GM18507 (cell line): ENCODE data around the gene ZNF143.
A peak's percentile ranks its signal among the peaks of the same experiment; 100 is the strongest.
"Not testable (repeated sequence)": the region's sequence is repeated elsewhere in the genome, so short reads cannot be mapped to it uniquely, and the experiment has no call there.

ENCODE experiments used
- DNase-seq: peaks from one replicate; pipeline ENCODE4 v3.0.0; 2011; ENCODE audit warnings: low read depth; ENCODE audit not compliant: insufficient read length; ENCODE audit errors: extremely low spot score
- FAIRE-seq: peaks from 2 replicates; lab custom pipeline; 2011; peaks lifted over from hg19 to GRCh38; lab: Jason Lieb, UNC

The ZNF143 gene

DNA sequence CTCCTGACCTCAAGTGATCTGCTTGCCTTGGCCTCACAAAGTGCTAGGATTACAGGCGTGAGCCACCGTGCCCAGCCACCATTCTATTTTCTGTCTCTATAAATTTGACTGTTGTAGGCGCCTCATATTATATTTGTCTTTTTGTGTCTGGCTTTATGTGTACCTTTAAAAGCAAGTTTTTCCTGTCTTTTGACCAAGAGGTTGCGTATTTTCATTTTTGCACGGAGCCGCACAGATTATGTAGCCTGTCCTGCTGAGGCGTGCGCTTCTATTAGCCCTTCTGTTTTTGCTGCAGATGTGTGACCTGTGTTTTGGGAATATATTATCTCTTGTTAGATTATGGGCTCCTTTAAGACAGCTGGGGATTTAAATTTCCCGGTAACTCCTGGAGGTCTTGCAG, 72.2 kb downstream of the ZNF143 start:
- DNase-seq = no peak
- FAIRE-seq = no peak

DNA sequence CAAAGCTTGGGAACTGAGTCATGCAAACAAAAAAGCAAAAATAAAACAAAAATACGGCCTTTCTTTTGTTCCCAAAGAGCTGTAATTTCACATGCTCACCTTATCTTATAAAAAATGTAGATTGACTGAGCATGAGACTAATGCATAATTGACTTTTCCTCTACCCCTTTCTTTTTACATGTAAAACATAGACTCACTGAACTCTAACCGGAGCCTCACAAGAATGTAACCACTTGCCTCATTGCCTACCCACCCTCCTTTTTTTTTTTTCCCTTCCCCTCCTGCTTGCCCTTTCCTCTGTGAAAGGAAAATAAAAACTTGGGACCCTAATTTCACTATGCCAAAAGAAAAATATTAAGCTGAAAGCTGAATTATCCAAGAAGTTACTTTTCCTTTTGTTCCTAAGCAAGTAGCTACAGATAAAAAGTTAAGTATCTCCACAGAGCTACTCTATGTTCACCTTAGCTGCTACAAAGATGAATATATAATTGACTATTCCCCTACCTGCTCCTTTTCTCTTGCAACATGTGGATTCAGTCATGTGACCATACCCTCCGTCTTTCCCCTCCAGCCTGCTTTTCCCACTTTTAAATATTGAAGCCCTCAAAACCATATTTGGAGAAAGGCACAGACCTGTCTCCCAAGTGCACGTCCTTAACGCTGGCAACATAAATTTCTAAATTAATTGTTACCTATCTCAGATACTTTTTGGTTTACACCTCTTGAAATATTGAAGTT, 73.1 kb downstream of the ZNF143 start:
- no peak for FAIRE-seq
- DNase-seq = no peak

DNA sequence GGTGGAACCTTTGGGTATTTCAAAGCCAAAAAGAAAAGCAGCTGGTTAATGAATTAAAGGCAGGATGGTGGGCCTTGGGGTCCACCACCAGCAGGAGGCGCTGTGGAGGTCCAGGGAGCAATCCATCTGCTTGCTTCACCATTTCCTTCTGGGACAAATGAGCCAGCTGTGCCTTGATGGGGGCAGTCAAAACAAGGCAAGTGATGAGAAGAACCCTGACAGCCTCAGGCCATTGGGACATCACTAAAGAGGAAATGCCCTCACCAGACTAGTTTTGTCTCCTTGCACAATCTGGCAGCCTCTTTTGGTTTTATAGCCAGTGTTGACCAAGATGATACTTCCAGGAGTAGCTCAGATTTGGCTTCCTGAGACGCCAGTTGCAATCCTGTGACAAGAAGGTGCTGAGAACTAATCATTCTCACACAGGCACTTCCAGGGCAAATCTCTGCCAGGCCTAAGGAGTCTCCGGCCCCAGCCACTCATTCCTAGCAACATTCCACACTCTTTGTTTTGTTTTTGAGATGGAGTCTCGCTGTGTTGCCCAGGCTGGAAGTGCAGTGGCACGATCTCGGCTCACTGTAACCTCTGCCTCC, 74.5 kb downstream of the ZNF143 start:
- FAIRE-seq (peak; percentile 66), DNase-seq (peak; percentile 47)

DNA sequence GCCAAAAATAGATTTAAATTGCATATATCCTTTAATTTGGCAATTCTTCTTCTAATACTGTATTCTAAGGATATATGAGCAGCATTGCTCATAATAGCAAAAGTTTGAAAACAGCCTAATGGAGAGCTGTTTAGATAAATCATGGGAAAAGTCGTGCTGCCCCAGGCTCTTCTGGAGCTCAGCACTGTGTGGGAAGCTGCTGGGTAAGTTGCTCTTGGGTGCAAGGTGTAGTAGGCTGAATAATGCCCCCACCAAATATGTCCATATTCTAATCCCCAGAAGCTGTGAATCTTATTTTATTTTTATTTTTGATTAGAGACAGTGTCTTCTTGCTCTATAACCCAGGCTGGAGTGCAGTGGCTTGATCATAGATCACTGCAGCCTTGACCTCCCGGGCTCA, 77.7 kb downstream of the ZNF143 start:
- DNase-seq (no peak), FAIRE-seq (no peak)

DNA sequence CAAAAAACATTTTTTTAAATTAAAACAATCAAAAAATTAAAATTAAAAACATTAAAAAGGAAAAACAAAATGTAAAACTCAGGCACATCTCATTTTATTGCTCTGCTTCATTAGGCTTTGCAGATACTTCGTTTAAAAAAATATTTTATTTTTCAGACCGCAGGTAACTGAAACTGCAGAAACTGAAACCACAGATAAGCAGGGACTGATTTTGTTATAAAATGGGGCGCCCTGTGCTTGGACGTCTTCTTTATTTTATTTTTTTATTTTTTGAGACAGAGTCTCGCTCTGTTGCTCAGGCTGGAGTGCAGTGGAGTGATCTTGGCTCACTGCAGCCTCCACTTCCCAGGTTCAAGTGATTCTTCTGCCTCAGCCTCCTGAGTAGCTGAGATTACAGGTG, 88.4 kb downstream of the ZNF143 start:
- FAIRE-seq, DNase-seq: not testable (repeated sequence)

DNA sequence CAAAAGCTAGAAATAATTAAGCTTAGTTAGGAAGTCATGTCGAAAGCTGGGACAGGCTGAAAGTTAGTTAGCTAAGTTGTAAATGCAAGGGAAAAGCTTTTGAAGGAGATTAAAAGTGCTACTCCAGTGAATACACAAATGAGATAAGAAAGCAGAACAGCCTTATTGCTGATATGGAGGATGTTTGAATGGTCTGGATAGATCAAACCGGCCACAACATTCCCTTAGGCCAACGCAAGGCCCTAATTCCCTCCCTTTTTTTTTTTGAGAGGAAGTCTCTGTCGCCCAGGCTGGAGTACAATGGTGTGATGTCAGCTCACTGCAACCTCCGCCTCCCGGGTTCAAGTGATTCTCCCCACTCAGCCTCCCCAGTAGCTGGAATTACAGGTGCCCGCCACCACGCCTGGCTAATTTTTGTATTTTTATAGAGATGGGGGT, 89.4 kb downstream of the ZNF143 start:
- FAIRE-seq = no peak

DNA sequence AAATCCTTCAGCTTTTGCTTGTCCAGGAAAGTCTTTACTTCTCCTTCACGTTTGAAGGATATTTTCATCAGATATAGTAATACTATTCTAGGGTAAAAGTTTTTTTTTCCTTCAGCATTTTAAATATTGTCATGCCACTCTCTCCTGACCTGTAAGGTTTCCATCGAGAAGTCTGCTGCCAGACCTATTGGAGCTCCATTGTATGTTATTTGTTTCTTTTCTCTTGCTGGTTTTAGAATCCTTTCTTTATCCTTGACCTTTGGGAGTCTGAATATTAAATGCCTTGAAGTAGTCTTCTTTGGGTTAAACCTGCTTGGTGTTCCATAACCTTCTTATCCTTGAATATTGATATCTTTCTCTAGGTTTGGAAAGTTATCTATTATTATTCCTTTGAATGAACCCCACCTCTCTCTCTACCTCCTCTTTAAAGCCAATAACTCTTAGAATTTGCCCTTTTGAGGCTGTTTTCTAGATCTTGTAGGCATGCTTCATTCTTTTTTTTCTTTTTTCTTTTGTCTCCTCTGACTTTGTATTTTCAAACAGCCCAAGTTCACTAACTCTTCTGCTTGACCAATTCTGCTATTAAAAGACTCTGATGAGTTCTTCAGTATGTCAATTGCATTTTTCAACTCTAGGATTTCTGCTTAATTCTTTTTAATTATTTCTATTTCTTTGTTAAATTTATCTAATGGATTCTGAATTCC, 100.6 kb downstream of the ZNF143 start:
- DNase-seq = no peak
- no peak for FAIRE-seq

More for the DNA sequence above, 89.4 kb downstream of the ZNF143 start:
- DNase-seq = no peak

DNA sequence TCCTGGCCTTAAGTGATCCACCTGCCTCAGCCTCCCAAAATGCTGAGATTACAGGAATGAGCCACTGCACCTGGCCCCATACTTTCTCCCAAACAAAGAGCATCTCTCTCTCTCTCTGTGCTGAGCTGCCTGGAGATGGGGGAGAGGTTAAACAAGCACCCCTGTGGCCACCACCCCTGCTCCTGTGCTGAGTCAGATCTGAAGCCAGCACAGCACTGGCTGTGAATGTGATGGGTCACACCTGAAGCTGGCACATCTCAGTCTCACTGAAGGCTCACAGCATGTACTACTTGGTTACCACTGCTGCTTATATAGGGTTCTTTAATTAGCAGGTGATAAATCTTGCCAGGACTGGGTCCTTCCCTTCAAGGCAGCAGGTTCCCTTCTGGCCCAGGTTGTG, 101.9 kb downstream of the ZNF143 start:
- FAIRE-seq = no peak
- DNase-seq = no peak

DNA sequence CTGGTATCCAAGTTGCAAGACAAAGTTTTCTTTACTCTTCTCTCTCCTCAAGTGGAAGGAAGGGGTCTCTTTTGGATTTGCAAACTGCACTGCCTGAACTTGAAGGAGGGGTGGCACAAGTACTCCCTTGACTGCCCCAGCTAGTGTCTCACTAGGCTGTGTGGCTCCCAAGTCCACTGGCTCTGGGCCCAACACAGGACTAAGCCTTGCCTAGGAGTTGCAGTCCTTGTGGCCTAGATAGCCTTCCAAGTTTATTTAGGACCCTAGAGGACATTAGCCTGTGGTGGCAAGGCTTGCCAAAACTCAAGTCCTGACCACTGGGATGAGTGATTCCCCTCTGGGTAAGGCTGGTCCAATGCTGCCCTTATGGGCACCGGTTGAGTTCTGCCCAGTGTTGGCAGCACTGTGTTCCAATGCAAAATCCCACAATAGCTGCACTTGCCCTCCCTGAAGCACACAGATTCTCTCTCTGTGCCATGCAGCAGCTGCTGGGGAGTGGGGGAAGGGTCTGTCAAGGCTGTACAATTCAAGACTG, 102.5 kb downstream of the ZNF143 start:
- no peak for DNase-seq
- FAIRE-seq = no peak

DNA sequence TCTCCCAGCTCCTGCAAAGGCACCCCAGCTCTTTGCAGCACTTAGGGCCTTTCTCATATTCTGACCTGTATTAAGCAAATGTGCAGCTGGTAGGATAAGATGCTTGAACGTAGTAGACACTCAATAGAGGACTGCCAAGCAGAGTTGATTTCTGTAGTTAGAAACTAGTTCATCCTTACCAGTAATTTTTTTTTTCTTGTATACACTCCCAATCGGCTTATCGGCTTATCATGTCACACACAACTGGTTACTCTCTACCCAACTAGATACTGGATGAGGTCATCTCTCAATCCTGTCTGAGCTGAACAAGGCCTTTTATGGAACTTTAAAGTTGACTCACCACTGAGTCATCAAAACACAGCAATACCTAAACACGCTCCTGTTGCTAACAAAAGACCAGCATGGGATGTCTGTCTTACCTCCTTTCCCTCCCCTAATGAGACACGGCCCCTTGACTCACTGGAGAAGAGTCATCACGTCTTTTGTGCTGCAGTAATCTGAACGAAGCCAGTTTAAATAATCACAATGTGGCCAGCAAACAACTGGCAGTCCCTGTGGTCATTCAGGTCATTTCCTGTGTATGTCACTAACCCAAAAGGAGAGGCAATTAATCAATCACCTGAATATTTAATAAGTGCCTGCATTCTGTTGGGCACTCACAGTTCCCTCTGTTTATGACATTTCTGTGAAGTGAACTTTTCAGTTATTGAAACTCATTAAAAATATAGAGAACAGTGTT, 105.2 kb downstream of the ZNF143 start:
- DNase-seq = no peak
- FAIRE-seq = peak; percentile 78

DNA sequence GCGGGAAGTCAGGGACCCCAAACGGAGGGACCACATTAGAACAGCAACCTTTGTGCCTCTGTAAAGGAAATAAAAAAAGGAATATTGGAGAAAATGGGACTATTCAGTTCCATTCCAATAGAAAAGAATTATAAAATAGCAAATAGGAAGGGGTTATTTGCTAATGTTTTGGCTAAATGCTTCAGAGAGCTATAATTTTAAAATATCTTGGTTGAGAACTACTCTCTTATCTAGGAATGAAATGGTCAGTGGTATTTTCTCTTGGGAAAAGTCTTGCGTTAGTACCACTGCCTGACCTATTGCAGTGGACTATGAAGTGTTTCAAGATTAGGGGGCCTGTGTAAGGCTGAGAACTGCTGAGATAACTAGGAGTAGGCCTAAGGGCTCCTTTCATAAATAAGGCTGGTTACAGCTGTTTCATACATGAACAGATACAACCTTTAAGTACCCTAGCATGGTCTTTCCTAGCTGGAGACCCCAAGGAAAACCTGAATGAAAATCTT, 105.8 kb downstream of the ZNF143 start:
- DNase-seq (no peak), FAIRE-seq (no peak)

DNA sequence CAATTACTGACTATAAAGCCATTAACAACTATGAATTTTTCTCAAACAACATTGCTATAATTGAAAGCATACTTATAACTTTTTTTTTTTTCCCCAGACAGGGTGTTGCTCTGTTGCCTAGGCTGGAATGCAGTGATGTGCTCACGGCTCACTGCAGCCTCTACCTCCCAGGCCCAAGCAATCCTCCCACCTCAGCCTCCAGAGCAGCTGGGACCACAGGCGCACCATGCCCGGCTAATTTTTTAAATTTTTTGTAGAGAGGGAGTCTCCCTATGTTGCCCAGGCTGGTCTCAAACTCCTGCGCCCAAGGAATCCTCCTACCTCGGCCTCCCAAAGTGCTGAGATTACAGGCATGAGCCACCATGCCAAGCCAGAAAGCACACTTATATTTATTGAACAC, 106.6 kb downstream of the ZNF143 start:
- no peak for DNase-seq
- FAIRE-seq = no peak

DNA sequence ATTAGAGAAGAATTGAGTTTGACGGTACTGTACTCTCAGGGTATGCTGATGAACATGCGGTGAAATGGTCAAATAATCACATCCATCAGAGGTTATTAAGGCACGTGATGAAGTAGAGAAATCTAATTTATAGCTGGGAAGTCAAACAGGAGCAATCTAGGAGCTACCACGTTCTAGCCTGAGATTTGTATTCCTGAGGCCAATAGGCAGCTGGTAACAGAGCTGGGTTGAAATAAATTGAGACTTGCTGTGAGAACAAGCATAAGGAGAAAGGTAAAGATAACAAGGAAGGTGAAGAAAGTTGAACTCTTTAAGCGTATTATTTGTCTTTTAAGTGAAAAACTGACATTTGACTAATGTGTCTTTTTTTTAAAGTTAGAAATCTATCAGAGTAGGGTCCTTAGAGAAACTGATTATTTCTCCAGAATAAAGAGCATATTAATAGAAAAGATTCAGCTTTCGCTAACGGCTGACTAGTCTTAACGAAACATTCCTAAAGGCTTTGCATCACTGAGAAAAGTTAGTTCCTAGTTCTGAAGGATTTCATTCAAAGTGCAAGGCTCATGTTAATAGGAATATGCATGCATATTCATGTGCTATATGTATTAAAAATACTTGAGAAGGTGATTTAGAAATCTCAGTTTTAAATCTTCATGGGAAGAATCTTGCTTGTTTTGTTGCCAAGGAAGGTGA, 107.5 kb downstream of the ZNF143 start:
- FAIRE-seq = no peak

DNA sequence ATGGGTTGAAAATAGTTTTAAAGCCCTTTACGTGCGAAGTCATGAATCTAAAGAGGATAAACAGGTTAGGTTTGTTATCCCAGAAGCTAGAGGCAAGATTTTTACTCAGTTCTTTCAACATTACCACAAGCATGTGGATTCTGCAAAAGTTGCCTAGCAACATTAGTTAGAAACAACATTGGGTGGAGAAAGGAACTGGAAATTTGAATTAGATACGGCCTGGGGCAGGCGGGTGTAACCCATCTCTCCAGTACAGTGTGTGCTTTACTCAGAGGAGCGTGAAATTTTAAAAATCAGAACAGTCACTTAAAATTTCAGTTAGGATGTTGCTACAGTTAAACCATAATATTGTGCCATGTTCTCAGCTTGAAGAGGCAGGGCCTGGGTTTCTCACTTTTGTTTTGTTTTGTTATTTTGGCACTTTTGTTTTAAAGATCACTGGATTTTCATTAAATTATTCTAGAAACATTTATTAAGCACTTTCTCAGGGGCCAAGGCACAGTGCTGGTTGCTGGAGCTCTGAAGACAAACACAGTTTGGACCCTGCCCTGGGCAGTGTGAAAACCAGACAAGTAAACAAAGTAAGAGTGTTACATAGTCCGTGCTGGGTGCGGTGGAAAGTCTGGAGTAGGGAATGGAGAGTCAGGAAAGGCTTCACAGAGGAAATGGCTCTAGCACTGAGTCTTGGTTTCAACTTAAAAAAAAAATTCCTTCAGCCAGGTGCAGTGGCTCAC, 108.2 kb downstream of the ZNF143 start:
- DNase-seq = no peak
- FAIRE-seq = no peak

More for the DNA sequence above, 107.5 kb downstream of the ZNF143 start:
- no peak for DNase-seq

DNA sequence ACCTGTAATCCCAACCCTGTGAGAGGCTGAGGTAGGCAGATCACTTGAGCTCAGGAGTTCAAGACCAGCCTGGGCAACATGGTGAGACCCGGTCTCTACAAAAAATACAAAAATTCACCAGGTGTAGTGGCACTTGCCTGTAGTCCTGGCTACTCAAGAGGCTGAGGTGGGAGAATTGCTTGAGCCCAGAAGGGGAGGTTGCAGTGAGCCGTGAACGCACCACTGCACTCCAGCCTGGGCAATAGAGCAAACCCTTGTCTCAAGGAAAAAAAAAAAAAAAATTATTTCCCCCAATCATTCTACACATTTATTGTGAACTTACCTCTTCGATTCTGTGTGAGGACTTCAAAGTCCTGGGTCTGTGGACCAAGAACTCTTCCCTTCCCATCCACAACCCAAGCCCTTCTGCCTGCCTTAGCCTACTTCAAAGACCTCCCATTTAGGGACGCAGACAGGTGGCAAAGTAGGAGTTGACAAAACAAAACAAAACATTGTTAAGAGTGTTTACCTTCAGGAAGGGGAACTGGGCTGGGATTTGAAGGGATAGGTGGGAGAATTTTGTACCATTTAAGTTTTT, 108.9 kb downstream of the ZNF143 start:
- DNase-seq (no peak), FAIRE-seq (no peak)

DNA sequence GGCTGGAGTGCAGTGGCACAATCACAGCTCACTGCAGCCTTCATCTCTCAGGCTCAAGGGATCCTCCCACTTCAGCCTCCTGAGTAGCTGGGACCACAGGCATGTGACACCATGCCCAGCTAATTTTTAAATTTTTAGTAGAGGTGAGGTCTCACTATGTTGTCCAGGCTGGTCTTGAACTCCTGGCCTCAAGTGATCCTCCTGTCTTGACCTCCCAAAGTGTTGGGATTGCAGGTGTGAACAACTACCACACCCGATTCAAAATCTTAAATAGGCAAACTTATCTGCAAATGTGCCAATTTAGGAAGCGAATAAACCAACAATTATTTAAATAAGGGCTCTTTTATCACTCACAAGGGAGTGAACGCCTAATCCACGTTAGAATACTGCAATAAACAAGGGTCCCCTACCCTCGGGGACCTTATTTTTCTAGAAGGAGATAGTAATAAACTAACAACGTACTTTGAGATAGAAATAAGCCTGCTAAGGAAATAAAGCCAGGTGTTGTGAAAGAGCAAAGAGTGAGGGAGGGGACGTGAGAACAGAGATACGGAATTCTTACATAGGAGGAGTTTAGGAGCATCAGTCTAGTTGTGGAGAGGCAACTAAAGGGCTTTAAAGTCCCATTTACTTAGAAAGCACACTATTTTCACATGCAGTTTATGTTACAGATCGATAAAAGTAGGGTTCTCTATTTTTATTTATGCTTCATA, 109.7 kb downstream of the ZNF143 start:
- no peak for FAIRE-seq

DNA sequence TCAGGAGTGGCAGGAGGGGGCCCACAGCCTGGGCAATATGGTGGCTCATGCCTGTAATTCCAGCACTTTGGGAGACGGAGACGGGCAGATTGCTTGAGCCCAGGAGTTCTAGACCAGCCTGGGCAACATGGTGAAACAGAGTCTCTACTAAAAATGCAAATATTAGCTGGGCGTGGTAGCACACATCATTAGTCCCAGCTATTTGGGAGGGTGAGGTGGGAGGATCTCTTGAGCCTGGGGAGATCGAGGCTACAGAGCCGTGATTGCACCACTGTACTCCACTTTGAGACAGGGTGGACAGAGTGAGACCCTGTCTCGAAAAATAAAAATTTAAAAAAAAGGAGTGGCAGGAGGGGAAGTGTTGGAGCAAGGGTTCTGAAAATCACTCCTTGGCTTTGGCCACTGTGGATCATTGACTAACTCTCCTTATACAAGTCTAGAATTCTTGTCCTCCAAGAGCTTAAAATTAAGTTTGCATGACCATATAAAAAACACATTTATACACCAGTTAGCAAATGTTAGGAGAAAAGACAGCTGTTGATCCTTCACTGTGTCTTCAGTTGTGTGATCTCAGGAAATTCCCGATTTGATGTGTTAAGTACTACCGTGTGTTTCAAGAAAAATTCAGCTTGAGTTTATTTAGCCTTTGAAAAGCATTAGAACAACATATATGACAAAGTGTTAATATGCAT, 110.4 kb downstream of the ZNF143 start:
- DNase-seq = no peak
- no peak for FAIRE-seq

More for the DNA sequence above, 109.7 kb downstream of the ZNF143 start:
- no peak for DNase-seq
